ENCODE measurements around the gene SDK1.

SDK1 gene

GRCh38 chr7:3469641-3470040, 168.6 kb downstream of the SDK1 start:
- DNase-seq: no peak

- no peak for DNase-seq
Observed at GRCh38 chr7:3480197-3480596, 179.1 kb downstream of the SDK1 start.

- DNase-seq: no peak
Observed at GRCh38 chr7:3481435-3481834, 180.4 kb downstream of the SDK1 start.

- DNase-seq: no peak
Observed at GRCh38 chr7:3482147-3482921, 181.3 kb downstream of the SDK1 start.

GRCh38 chr7:3486841-3487240, 185.8 kb downstream of the SDK1 start:
- DNase-seq: no peak

GRCh38 chr7:3488829-3489228, 187.8 kb downstream of the SDK1 start:
- DNase-seq: no peak

GRCh38 chr7:3493499-3493898, 192.4 kb downstream of the SDK1 start:
- DNase-seq: no peak

GRCh38 chr7:3494947-3495346, 193.9 kb downstream of the SDK1 start:
- DNase-seq: no peak

GRCh38 chr7:3495530-3495929, 194.5 kb downstream of the SDK1 start:
- DNase-seq: no peak

- DNase-seq: no peak
Observed at GRCh38 chr7:3495954-3496353, 194.9 kb downstream of the SDK1 start.

- DNase-seq: no peak
Observed at GRCh38 chr7:3497796-3498195, 196.7 kb downstream of the SDK1 start.

- no peak for DNase-seq
Observed at GRCh38 chr7:3501671-3502070, 200.6 kb downstream of the SDK1 start.

- no peak for DNase-seq
Observed at GRCh38 chr7:3504384-3504783, 203.3 kb downstream of the SDK1 start.

- no peak for DNase-seq
Observed at GRCh38 chr7:3510101-3511020, 209.3 kb downstream of the SDK1 start.

GRCh38 chr7:3517344-3517743, 216.3 kb downstream of the SDK1 start:
- no peak for DNase-seq

GRCh38 chr7:3518546-3518945, 217.5 kb downstream of the SDK1 start:
- DNase-seq: no peak

- DNase-seq: no peak
Observed at GRCh38 chr7:3520206-3520605, 219.2 kb downstream of the SDK1 start.

- no peak for DNase-seq
Observed at GRCh38 chr7:3527496-3528124, 226.6 kb downstream of the SDK1 start.

GRCh38 chr7:3533040-3533439, 232.0 kb downstream of the SDK1 start:
- no peak for DNase-seq

- no peak for DNase-seq
Observed at GRCh38 chr7:3537210-3537875, 236.3 kb downstream of the SDK1 start.

- DNase-seq: no peak
Observed at GRCh38 chr7:3538041-3538440, 237.0 kb downstream of the SDK1 start.

GRCh38 chr7:3540456-3541220, 239.6 kb downstream of the SDK1 start:
- no peak for DNase-seq
